GM12872 (cell line): Measurements from ENCODE around the gene MGAT4D.

ENCODE experiments used
- TF ChIP-seq, protein P1 (sequence below): IDR thresholded peaks from 3 replicates; pipeline ENCODE4 v1.5.1; 2011; ENCODE audit warnings: low read depth, mild to moderate bottlenecking, low read length, moderate library complexity; ENCODE audit not compliant: insufficient read depth

Gene MGAT4D

DNA sequence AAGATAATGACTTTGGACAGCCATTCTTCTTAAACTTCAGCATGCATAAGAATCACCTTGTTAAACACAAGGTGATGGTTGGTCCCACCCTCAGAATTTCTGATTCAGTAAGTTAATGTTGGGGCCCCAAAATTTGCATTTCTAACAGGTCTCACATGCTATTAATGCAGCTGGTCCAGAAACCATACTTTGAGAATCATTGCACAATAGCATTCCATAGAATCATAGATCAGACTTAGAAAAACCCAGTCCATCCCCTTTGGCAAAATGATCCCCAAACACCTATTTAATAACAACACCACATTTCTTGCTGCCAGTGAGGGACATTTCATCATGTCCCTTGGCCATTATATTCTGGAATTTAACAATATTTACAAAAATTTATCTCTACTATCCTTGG, 6.2 kb upstream of the MGAT4D start:
- TF ChIP-seq, protein P1, sequence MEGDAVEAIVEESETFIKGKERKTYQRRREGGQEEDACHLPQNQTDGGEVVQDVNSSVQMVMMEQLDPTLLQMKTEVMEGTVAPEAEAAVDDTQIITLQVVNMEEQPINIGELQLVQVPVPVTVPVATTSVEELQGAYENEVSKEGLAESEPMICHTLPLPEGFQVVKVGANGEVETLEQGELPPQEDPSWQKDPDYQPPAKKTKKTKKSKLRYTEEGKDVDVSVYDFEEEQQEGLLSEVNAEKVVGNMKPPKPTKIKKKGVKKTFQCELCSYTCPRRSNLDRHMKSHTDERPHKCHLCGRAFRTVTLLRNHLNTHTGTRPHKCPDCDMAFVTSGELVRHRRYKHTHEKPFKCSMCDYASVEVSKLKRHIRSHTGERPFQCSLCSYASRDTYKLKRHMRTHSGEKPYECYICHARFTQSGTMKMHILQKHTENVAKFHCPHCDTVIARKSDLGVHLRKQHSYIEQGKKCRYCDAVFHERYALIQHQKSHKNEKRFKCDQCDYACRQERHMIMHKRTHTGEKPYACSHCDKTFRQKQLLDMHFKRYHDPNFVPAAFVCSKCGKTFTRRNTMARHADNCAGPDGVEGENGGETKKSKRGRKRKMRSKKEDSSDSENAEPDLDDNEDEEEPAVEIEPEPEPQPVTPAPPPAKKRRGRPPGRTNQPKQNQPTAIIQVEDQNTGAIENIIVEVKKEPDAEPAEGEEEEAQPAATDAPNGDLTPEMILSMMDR = no peak

- TF ChIP-seq, protein P1 = no peak
These were observed 1.3 kb upstream of the MGAT4D start for GRCh38 chr4:140499391-140499790.

DNA sequence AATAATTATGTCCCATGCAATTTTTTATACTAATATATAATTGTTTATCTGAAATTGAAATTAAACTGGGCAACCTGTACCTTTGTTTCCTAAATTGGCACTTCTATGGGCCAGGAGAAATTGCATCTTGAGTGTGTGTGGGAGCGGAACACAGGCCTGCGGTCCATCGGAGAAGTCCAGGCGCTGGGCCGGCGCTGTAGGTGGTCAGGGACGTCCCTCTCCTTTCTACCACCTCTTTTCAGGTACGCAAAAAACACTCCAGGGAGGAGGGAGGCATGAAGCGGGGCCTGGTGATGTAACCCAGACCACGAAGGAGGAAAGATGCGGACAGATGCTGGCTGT, 717 bp downstream of the MGAT4D start:
- TF ChIP-seq, protein P1 = no peak

GRCh38 chr4:140485939-140486338, 12.2 kb downstream of the MGAT4D start:
- TF ChIP-seq, protein P1 = no peak

GRCh38 chr4:140483445-140483844, 14.6 kb downstream of the MGAT4D start:
- TF ChIP-seq, protein P1 = no peak

DNA sequence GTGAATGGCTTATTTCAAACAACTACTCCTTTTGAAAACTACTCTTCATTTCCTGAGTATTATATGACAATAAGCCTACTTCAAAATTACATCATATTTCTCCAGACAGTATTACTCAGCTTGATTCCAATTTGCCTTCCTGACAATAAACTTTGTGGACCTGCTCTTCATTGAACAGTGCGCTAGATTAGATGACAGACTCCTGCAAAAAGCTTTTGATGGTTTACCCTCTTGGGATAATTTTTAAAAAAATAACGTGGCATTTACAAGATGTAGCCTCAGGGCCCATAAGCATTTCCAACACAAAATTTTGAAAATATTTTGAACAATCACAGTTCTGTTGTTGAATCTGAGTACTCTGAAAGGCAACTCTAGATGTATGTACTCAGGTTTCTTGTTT, 25.9 kb downstream of the MGAT4D start:
- TF ChIP-seq, protein P1 = no peak

DNA sequence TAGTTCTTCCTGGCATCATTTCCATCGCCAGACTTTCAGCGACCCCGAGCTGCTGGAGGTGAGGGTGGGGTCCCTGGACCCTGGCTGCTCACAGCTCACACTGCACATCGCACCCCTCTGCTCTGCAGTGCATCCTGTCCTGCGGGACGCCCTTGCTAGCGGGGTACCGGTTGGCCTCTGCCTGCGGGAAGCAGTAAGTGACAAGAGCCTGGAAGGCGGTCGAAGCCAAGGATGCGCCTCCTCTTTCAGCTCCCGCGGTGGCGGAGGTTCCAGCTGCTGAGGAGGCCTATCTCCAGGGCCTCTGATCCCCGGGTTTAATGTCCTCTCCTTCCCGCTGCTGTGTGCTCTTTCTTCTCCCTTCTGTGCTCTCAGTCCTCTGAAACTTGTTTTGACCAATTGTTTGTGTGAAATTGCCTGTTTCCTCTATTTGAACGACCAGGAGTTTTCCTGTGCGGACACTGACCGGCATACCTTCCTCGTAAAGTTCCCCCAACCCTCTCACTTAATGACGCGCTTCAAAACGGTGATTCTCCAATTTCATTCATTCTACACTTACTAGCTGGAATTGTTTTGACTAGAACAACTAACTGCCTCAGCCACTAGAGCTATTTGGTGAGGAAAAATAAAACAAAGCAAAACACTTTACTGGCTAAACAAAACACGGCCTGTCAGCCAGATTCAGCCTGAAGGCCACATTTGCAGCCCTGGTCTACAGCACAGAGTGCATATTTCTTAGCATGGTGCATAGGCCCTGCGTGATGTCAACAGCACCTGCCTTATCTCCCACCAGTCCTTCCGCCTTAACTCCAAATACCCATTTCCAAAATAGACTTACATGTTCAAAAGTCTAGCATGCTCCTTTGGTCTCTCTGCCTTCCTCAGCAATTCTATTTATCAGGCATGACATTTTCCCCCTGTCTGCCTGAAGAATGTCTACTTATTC, 28.0 kb downstream of the MGAT4D start:
- TF ChIP-seq, protein P1 = no peak
